Colonic mucosa (tissue), 4 donors: ENCODE data around the gene PTCH2. TPM values are rescaled to one million over a fixed set of nuclear protein-coding genes. Genes with fewer than 3 reads are reported as not detected.
"Not testable (repeated sequence)": the region's sequence is repeated elsewhere in the genome, so short reads cannot be mapped to it uniquely, and the experiment has no call there.

Experiments
- DNase-seq: peaks from one replicate; pipeline ENCODE4 v3.0.0-alpha.2; 2020
- H3K27ac ChIP-seq: fragments of 200-600 bp; one replicate; pipeline ENCODE4 v1.8.0; 2021
- H3K27me3 ChIP-seq: fragments of 200-600 bp; one replicate; pipeline ENCODE4 v1.8.0; 2021
- H3K36me3 ChIP-seq: fragments of 200-600 bp; one replicate; pipeline ENCODE4 v1.8.0; 2021
- H3K4me1 ChIP-seq: fragments of 200-600 bp; one replicate; pipeline ENCODE4 v1.8.0; 2021; ENCODE audit warnings: mild to moderate bottlenecking
- H3K4me3 ChIP-seq: fragments of 200-600 bp; one replicate; pipeline ENCODE4 v1.8.0; 2021
- H3K9ac ChIP-seq, 2 donors: one replicate each; pipeline ENCODE4 v1.7.0; 2013; ENCODE audit warnings: control low read depth in 2 of 2, low read depth in 2 of 2, low read length in 2 of 2
- H3K9me3 ChIP-seq: fragments of 200-600 bp; one replicate; pipeline ENCODE4 v1.8.0; 2021
- intact Hi-C: fragments of 100-400 bp; cut with DNase I; formaldehyde crosslinking; loops from one replicate; pipeline ENCODE4 v1.14.1; 2022
- total RNA-seq, 2 donors: library from RNA; stranded (reverse); fragmentation: NEBNext Ultra II Directional in 1 of 2; extraction: Animal tissue kit (Norgen Biotek cat#: 25700) in 1 of 2; gene quantifications; one replicate each; pipeline ENCODE4 v1.2.1, GENCODE V29; 2021
- TF ChIP-seq, protein P1 (sequence below): fragments of 200-600 bp; IDR thresholded peaks from one replicate; pipeline ENCODE4 v1.8.0; 2022; ENCODE audit warnings: antibody characterized with exemption, mild to moderate bottlenecking
- donor health status: healthy.
- donor health status: DM: no; HTN: no; CAD: no.
- donor health status: DM: no; HTN: no; CAD: no.

The PTCH2 gene
- total RNA-seq, 2 donors from 2014 or later = 0.48 to 0.52 TPM

DNA sequence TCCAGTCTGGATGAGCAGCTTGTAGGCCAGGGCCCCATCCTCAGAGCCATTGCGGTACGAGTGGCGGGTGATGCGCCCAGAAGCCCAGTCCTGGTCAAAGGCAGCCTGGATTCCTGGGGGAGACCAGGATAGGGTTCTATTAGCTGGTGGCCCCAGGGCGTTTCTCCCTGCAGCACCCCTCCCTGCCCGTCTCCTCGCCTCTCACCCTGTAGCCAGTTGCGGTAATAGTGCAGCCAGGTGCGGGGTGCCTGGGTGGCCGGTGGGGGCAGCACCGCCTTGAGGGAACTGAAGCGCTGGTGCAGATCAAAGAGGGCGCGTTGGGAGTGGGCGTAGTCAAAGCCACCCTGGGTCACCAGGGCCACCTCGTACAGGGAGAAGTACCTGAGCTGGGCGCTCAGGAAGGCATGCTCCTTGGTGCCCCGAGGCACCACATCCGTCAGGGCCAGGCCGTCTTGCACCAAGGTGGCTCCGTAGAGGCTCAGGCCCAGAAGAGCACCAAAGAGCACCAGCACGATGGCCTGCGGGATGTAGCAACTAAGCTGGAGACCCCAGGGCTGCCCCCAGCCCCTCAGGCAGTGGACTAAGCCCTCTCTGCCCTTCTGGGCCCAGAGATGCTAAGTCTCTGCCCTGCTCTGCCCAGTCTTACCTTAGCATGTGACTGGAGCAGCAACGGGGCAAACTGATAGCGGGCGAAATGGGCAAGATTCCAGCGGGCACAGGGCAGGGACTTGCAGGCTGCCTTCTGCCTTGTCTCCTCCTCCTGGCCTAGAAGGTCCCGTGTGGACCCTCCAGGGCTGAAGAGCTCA is 15.7 kb downstream of the PTCH2 start:
- Histone ChIP-seq H3K4me3 (no peak overlapping the region), H3K36me3 (no peaks in the 10 kb centered on the region), H3K27me3 (no peaks in the 10 kb centered on the region), H3K4me1 (no peaks in the 10 kb centered on the region), H3K9me3 (no peaks in the 10 kb centered on the region), H3K27ac (no peak overlapping the region), H3K9ac (no peak overlapping the region)
- intact Hi-C loops = no loop called here
- DNase-seq = no peak
- TF ChIP-seq, protein P1, sequence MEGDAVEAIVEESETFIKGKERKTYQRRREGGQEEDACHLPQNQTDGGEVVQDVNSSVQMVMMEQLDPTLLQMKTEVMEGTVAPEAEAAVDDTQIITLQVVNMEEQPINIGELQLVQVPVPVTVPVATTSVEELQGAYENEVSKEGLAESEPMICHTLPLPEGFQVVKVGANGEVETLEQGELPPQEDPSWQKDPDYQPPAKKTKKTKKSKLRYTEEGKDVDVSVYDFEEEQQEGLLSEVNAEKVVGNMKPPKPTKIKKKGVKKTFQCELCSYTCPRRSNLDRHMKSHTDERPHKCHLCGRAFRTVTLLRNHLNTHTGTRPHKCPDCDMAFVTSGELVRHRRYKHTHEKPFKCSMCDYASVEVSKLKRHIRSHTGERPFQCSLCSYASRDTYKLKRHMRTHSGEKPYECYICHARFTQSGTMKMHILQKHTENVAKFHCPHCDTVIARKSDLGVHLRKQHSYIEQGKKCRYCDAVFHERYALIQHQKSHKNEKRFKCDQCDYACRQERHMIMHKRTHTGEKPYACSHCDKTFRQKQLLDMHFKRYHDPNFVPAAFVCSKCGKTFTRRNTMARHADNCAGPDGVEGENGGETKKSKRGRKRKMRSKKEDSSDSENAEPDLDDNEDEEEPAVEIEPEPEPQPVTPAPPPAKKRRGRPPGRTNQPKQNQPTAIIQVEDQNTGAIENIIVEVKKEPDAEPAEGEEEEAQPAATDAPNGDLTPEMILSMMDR = no peak

DNA sequence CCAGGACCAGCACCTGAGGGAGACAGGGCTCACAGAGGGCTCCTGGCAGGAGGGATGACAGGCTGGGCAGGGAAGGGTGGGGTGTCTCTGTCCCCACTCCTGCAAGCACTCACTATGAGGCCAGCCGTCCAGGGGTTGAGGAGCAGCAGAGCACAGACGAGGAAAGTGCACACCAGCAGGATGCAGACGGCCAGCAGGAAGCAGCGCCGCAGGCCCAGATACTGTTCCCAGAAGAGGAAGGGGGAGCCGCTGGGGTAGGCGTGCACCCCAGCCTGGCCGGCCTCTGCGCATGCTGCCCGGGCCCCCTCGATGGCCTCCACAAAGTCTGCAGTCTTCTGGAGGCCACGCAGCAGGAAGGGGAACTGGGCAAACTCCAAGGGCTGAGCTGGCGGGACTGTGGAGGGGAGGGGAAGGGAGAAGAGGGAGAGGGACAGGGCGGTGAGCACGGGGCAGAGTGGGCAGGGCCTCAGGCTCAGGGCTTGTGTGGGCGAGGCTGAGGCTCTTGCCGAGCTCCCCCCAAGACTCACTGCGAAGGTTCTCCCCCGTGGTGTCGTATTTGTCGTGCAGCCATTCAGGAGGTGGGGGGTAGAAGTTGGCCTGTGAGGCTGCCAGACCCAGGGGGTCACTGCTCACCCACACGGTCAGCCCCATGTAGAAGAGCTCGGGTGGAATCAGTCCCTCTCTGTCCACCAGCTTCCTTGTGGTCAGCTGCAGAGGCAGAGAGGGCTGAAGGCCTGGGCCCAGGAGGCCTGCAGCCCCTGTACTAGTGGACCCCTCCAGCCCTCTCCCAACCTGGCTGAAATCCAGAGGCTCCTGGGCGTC is 16.5 kb downstream of the PTCH2 start:
- TF ChIP-seq, protein P1 = no peak
- no peaks in the 10 kb centered on the region for H3K36me3 ChIP-seq
- H3K27ac ChIP-seq = no peak overlapping the region
- intact Hi-C loops = no loop called here
- no peak for DNase-seq
- no peaks in the 10 kb centered on the region for H3K27me3 ChIP-seq
- H3K9ac ChIP-seq = no peak overlapping the region
- H3K4me1 ChIP-seq = no peaks in the 10 kb centered on the region
- H3K9me3 ChIP-seq = no peaks in the 10 kb centered on the region
- H3K4me3 ChIP-seq = no peak overlapping the region

DNA sequence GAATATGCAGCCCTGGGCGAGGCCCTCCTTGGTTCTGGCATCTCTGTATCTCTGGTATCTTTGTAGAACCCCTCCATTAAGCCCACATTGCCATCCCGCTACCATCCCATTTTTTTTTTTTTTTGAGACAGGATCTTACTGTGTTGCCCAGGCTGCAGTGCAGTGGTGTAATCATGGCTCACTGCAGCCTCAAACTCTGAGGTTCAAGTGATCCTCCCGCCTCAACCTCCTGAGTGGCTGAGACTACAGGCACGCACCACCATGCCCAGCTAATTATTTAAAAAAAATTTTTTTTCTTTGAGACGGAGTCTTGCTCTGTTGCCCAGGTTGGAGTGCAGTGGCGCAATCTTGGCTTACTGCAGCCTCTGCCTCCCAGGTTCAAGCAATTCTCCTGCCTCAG is 18.7 kb downstream of the PTCH2 start:
- H3K9me3 ChIP-seq, H3K27me3 ChIP-seq, intact Hi-C loops, H3K4me1 ChIP-seq, DNase-seq, H3K36me3 ChIP-seq, H3K4me3 ChIP-seq, H3K9ac ChIP-seq, H3K27ac ChIP-seq: not testable (repeated sequence)

DNA sequence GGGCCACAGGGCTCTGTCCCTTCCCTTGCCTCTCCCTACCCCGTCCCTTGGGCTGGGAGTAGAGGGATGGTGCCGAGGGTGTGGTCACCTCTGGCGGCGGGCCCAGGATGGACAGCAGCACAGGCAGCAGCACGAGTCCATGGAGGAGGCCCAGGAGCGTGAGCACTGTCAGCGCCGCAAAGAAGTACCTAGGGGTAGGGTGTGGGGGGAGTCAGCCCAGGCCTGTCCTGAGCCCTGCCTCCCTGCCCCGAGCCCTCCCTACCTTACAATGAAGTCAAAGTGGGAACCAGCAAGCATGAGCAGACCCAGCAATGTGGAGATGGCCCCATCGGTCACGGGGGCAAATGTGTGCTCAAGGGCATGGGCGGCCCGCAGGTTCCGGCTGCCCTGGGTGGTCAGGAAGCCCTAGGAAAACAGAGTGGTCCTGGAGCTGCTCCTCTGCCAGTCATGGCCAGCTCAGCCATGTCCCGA is 20.0 kb downstream of the PTCH2 start:
- H3K9me3 ChIP-seq = no peaks in the 10 kb centered on the region
- intact Hi-C loops = no loop called here
- H3K36me3 ChIP-seq = no peaks in the 10 kb centered on the region
- DNase-seq = no peak
- H3K4me3 ChIP-seq = no peak overlapping the region
- H3K27ac ChIP-seq = no peak overlapping the region
- TF ChIP-seq, protein P1 = no peak
- no peaks in the 10 kb centered on the region for H3K27me3 ChIP-seq
- no peaks in the 10 kb centered on the region for H3K4me1 ChIP-seq
- no peak overlapping the region for H3K9ac ChIP-seq

DNA sequence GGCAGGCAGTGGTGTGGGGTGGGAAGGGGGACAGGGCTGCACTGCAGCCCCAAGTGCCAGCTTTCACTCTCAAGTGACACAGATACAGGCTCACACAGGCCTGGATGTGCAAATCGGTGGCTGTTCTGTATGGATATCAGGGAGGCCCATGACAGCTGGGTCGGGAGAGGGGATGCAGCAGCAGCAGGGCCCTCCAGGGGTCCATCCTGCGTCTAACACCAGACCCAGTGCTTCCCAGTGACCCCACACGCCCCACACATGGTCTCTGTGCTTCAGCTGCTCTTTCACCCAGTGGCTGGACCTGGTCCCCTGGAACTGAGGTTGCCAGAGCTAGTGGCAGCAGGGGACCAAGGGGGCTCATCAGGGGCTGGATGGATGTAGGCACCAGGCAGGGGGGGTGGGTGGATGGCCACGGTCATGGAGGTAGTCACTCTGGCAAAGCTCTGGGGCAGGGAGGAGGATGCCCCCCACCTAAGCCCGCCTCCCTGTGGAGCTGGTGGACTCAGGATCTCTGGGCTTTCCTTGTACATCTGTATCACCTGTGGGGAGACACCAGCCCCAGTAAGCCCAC is 20.8 kb downstream of the PTCH2 start:
- no peaks in the 10 kb centered on the region for H3K27me3 ChIP-seq
- no peaks in the 10 kb centered on the region for H3K9me3 ChIP-seq
- no peaks in the 10 kb centered on the region for H3K36me3 ChIP-seq
- no peak overlapping the region for H3K27ac ChIP-seq
- TF ChIP-seq, protein P1 = no peak
- intact Hi-C loops = no loop called here
- no peaks in the 10 kb centered on the region for H3K4me1 ChIP-seq
- no peak overlapping the region for H3K9ac ChIP-seq
- no peak for DNase-seq
- H3K4me3 ChIP-seq = no peak overlapping the region
